NCI-H226 (cell line): ENCODE measurements around the gene ELANE.
"Not testable (repeated sequence)": the region's sequence is repeated elsewhere in the genome, so short reads cannot be mapped to it uniquely, and the experiment has no call there.

Experiments
- DNase-seq: peaks from one replicate; pipeline ENCODE4 v3.0.0-alpha.2; 2015

The ELANE gene

GRCh38 chr19:843180-843835 lies 8.8 kb upstream of the ELANE start:
- DNase-seq = no peak

- no peak for DNase-seq
Measured at GRCh38 chr19:843836-844545, 8.1 kb upstream of the ELANE start.

- DNase-seq = no peak
Measured at GRCh38 chr19:844546-844971, 7.5 kb upstream of the ELANE start.

GRCh38 chr19:845707-846521 lies 6.2 kb upstream of the ELANE start:
- no peak for DNase-seq

- no peak for DNase-seq
Measured at GRCh38 chr19:848386-848921, 3.6 kb upstream of the ELANE start.

- not testable (repeated sequence) for DNase-seq
Measured at GRCh38 chr19:849195-849594, 2.9 kb upstream of the ELANE start.

- DNase-seq = peak; percentile 73
Measured at GRCh38 chr19:850221-850978, 1.7 kb upstream of the ELANE start.

- no peak for DNase-seq
Measured at GRCh38 chr19:850979-851335, 1.1 kb upstream of the ELANE start.

GRCh38 chr19:853014-853585 lies 997 bp downstream of the ELANE start:
- no peak for DNase-seq

- not testable (repeated sequence) for DNase-seq
Measured at GRCh38 chr19:853614-854220, 1.6 kb downstream of the ELANE start.

- DNase-seq = no peak
Measured at GRCh38 chr19:854549-854948, 2.4 kb downstream of the ELANE start.

- no peak for DNase-seq
Measured at GRCh38 chr19:855142-855541, 3.0 kb downstream of the ELANE start.

GRCh38 chr19:855566-856120 lies 3.5 kb downstream of the ELANE start:
- DNase-seq = no peak

GRCh38 chr19:858284-858683 lies 6.2 kb downstream of the ELANE start:
- DNase-seq = no peak

- no peak for DNase-seq
Measured at GRCh38 chr19:858868-859843, 7.1 kb downstream of the ELANE start, which contains the start of gene CFD. CFD (plus strand) TSS chr19:859664; CDS start chr19:859690, 26 bp downstream.

- DNase-seq = no peak
Measured at GRCh38 chr19:861141-861755, 9.1 kb downstream of the ELANE start.

- DNase-seq = peak; percentile 44
Measured at GRCh38 chr19:861756-862580, 9.9 kb downstream of the ELANE start.

- DNase-seq = no peak
Measured at GRCh38 chr19:862581-863314, 10.6 kb downstream of the ELANE start.
